IMR-90 (cell line): ENCODE data around the gene PGPEP1. TPM values are rescaled to one million over a fixed set of nuclear protein-coding genes. Genes with fewer than 3 reads are reported as not detected.
A peak's percentile ranks its signal among the peaks of the same experiment; 100 is the strongest.

ENCODE experiments used
- ATAC-seq: fragments of 200-7000 bp; cut with Tn5 transposase; 2 replicates; pipeline ENCODE4 v1.9.1; 2020; ENCODE audit warnings: low read depth, mild to moderate bottlenecking, moderate library complexity
- BruUV-seq: library from RNA; stranded (reverse); fragments of 400-500 nt; replicated peaks from 2 replicates; lab custom pipeline; 2021; lab: Mats Ljungman, UMichigan
- CTCF ChIA-PET: fragments of 300-600 bp; formaldehyde crosslinking; extraction: SDS; loops from one replicate; lab custom pipeline; 2021; ENCODE audit warnings: antibody characterized with exemption; lab: Yijun Ruan, JAX
- POLR2A ChIA-PET: fragments of 300-600 bp; sonication (Branson Sonifier 250); formaldehyde crosslinking; loops from one replicate; lab custom pipeline; 2022; ENCODE audit warnings: antibody characterized with exemption; ENCODE audit not compliant: unreplicated experiment; lab: Charles Lee
- DNase-seq: peaks from one replicate; pipeline ENCODE4 v3.0.0; 2013
- H2AFZ ChIP-seq: replicated peaks from 2 replicates; pipeline ENCODE3; 2013; ENCODE audit warnings: low read length, mild to moderate bottlenecking; ENCODE audit not compliant: poor library complexity
- H2AK5ac ChIP-seq: 2 replicates; pipeline ENCODE4 v1.6.1; 2013; ENCODE audit warnings: low read depth, low read length, inconsistent platforms
- H2AK9ac ChIP-seq: replicated peaks from 2 replicates; pipeline ENCODE3; 2013; ENCODE audit warnings: mild to moderate bottlenecking, low read depth, low read length, moderate library complexity; ENCODE audit not compliant: poor library complexity
- H2BK120ac ChIP-seq: 2 replicates; pipeline ENCODE4 v1.6.1; 2013; ENCODE audit warnings: low read depth, low read length, inconsistent platforms
- H2BK15ac ChIP-seq: 3 replicates; pipeline ENCODE4 v1.6.1; 2013; ENCODE audit warnings: low read depth, low read length, inconsistent platforms
- H2BK20ac ChIP-seq: 2 replicates; pipeline ENCODE4 v1.6.1; 2013; ENCODE audit warnings: low read depth, mild to moderate bottlenecking, inconsistent platforms, low read length, moderate library complexity
- H2BK5ac ChIP-seq: 2 replicates; pipeline ENCODE4 v1.6.1; 2013; ENCODE audit warnings: mild to moderate bottlenecking, low read depth, low read length, inconsistent platforms; ENCODE audit not compliant: poor library complexity, severe bottlenecking
- H3K14ac ChIP-seq: replicated peaks from 2 replicates; pipeline ENCODE4 v1.6.1; 2013; ENCODE audit warnings: low read depth, low read length, inconsistent platforms
- H3K18ac ChIP-seq: 2 replicates; pipeline ENCODE4 v1.6.1; 2013; ENCODE audit warnings: low read depth, low read length, control low read depth
- H3K23ac ChIP-seq: 2 replicates; pipeline ENCODE4 v1.6.1; 2013; ENCODE audit warnings: low read depth, low read length, inconsistent platforms
- H3K27ac ChIP-seq: 2 replicates; pipeline ENCODE4 v1.5.1; 2013; ENCODE audit warnings: mild to moderate bottlenecking, control low read depth, low read length; ENCODE audit not compliant: insufficient read depth
- H3K27me3 ChIP-seq: 2 replicates; pipeline ENCODE4 v1.6.1; 2013; ENCODE audit warnings: low read length; ENCODE audit not compliant: control insufficient read depth, insufficient read depth
- H3K36me3 ChIP-seq: 2 replicates; pipeline ENCODE4 v1.6.1; 2013; ENCODE audit warnings: low read length, mixed read lengths; ENCODE audit not compliant: control insufficient read depth, insufficient read depth
- H3K4ac ChIP-seq: 2 replicates; pipeline ENCODE4 v1.6.1; 2013; ENCODE audit warnings: low read depth, low read length, inconsistent platforms
- H3K4me1 ChIP-seq: 2 replicates; pipeline ENCODE4 v1.6.1; 2013; ENCODE audit warnings: low read length, mixed read lengths; ENCODE audit not compliant: control insufficient read depth, insufficient read depth
- H3K4me2 ChIP-seq: 2 replicates; pipeline ENCODE4 v1.6.1; 2013; ENCODE audit warnings: low read depth, mild to moderate bottlenecking, control low read depth, low read length, moderate library complexity
- H3K4me3 ChIP-seq: 2 replicates; pipeline ENCODE4 v1.5.1; 2013; ENCODE audit warnings: low read depth, mild to moderate bottlenecking, control low read depth, low read length, moderate library complexity; ENCODE audit not compliant: insufficient read depth
- H3K56ac ChIP-seq: 2 replicates; pipeline ENCODE4 v1.6.1; 2013; ENCODE audit warnings: low read length, inconsistent platforms; ENCODE audit not compliant: insufficient read depth; ENCODE audit errors: extremely low read depth
- H3K79me1 ChIP-seq, 2 experiments: 2 replicates each; pipeline ENCODE4 v1.6.1; 2013; ENCODE audit warnings: low read length in 2 of 2, inconsistent platforms in 1 of 2, low read depth in 1 of 2
- H3K9ac ChIP-seq: 2 replicates; pipeline ENCODE4 v1.6.1; 2013; ENCODE audit warnings: low read depth, low read length, control low read depth
- H3K9me1 ChIP-seq: 2 replicates; pipeline ENCODE4 v1.6.1; 2013; ENCODE audit warnings: low read length, inconsistent platforms; ENCODE audit not compliant: insufficient read depth
- H3K9me3 ChIP-seq: 2 replicates; pipeline ENCODE4 v1.6.1; 2013; ENCODE audit warnings: low read length; ENCODE audit not compliant: control insufficient read depth, insufficient read depth
- H4K20me1 ChIP-seq: 2 replicates; pipeline ENCODE4 v1.6.1; 2013; ENCODE audit warnings: low read length, inconsistent platforms; ENCODE audit not compliant: insufficient read depth
- H4K5ac ChIP-seq: 2 replicates; pipeline ENCODE4 v1.6.1; 2013; ENCODE audit warnings: mild to moderate bottlenecking, low read depth, low read length, control low read depth
- H4K8ac ChIP-seq, 2 experiments: 2 replicates each; pipeline ENCODE4 v1.6.1; 2013; ENCODE audit warnings: low read depth in 2 of 2, low read length in 2 of 2, control low read depth in 1 of 2, inconsistent platforms in 1 of 2
- H4K91ac ChIP-seq: 2 replicates; pipeline ENCODE4 v1.6.1; 2013; ENCODE audit warnings: low read depth, low read length, inconsistent platforms; ENCODE audit not compliant: insufficient read depth
- BHLHE40 ChIP-seq: fragments of 150-350 bp; IDR thresholded peaks from 2 replicates; pipeline ENCODE4 v1.6.1; 2016; ENCODE audit warnings: mild to moderate bottlenecking, low read depth, low read length
- CEBPB ChIP-seq: IDR thresholded peaks from 2 replicates; pipeline ENCODE4 v1.6.1; 2012; ENCODE audit warnings: low read depth, low read length, improper control_type of control experiment
- CHD1 ChIP-seq: IDR thresholded peaks from 2 replicates; pipeline ENCODE4 v1.6.1; 2012; ENCODE audit warnings: low read depth, low read length, improper control_type of control experiment
- FOS ChIP-seq: fragments of 150-350 bp; IDR thresholded peaks from 2 replicates; pipeline ENCODE4 v1.6.1; 2016; ENCODE audit warnings: low read depth, low read length
- MAFK ChIP-seq: IDR thresholded peaks from 2 replicates; pipeline ENCODE4 v1.6.1; 2012; ENCODE audit warnings: low read depth, low read length, improper control_type of control experiment
- MAZ ChIP-seq: IDR thresholded peaks from 2 replicates; pipeline ENCODE4 v1.6.1; 2012; ENCODE audit warnings: low read depth, mild to moderate bottlenecking, low read length, improper control_type of control experiment, moderate library complexity, borderline replicate concordance
- MXI1 ChIP-seq: IDR thresholded peaks from 2 replicates; pipeline ENCODE4 v1.6.1; 2012; ENCODE audit warnings: low read depth, mild to moderate bottlenecking, low read length, moderate library complexity, borderline replicate concordance
- NFE2L2 ChIP-seq: fragments of 150-350 bp; IDR thresholded peaks from 2 replicates; pipeline ENCODE4 v1.6.1; 2016; ENCODE audit warnings: low read depth, mild to moderate bottlenecking, low read length
- POLR2A ChIP-seq: IDR thresholded peaks from 2 replicates; pipeline ENCODE4 v1.6.1; 2012; ENCODE audit warnings: mild to moderate bottlenecking, low read depth, low read length
- RAD21 ChIP-seq: IDR thresholded peaks from 2 replicates; pipeline ENCODE4 v1.6.1; 2012; ENCODE audit warnings: low read length, improper control_type of control experiment
- RCOR1 ChIP-seq: IDR thresholded peaks from 2 replicates; pipeline ENCODE4 v1.6.1; 2012; ENCODE audit warnings: mild to moderate bottlenecking, low read length, improper control_type of control experiment; ENCODE audit not compliant: insufficient replicate concordance
- RFX5 ChIP-seq: IDR thresholded peaks from 2 replicates; pipeline ENCODE4 v1.8.0; 2012; ENCODE audit warnings: low read depth, mild to moderate bottlenecking, low read length, moderate library complexity
- SMC3 ChIP-seq: fragments of 150-350 bp; IDR thresholded peaks from 2 replicates; pipeline ENCODE4 v1.6.1; 2016; ENCODE audit warnings: low read depth, mild to moderate bottlenecking, antibody characterized with exemption, low read length, moderate library complexity
- WGBS, 2 experiments: methylation state at CpG; one replicate each; pipeline versions ENCODE4 v1.1.5 to v1.1.7; 2013; ENCODE audit warnings: missing lambda C conversion rate in 2 of 2; ENCODE audit not compliant: insufficient read length in 1 of 2; ENCODE audit errors: extremely low coverage in 2 of 2; 5-methylcytosine and 5-hydroxymethylcytosine counted together
- dilution Hi-C: fragments of 300-500 bp; cut with HindIII; formaldehyde crosslinking; loops from one replicate; pipeline ENCODE4 v1.14.3; 2018; ENCODE audit warnings: low sequenced_read_pairs; ENCODE audit not compliant: unreplicated experiment
- in situ Hi-C: fragments of 300-500 bp; cut with MboI; formaldehyde crosslinking; loops from 3 replicates; pipeline ENCODE4 v1.14.3; 2019; ENCODE audit warnings: low sequenced_read_pairs, inconsistent platforms, mixed read lengths
- intact Hi-C: fragments of 100-400 bp; cut with micrococcal nuclease; formaldehyde crosslinking; loops from 2 replicates; pipeline ENCODE4 v1.10.0; 2022
- polyA plus RNA-seq, 3 experiments: library from polyadenylated mRNA; depleted of rRNA; stranded (reverse); fragments of >200 nt; gene quantifications; 2 replicates each; pipeline ENCODE4 v1.2.3, GENCODE V29; 2012; ENCODE audit warnings: low replicate concordance in 1 of 3
- total RNA-seq: library from RNA; depleted of rRNA; stranded (reverse); fragments of >200 nt; gene quantifications from 2 replicates; pipeline ENCODE4 v1.2.3, GENCODE V29; 2012
- TF ChIP-seq, protein P1 (sequence below): fragments of 150-350 bp; IDR thresholded peaks from 2 replicates; pipeline ENCODE4 v1.6.1; 2017; ENCODE audit warnings: mild to moderate bottlenecking, antibody characterized with exemption, low read length, low read depth
- TF ChIP-seq, protein P2 (sequence below): conservative IDR thresholded peaks from 2 replicates; pipeline ENCODE4 v1.5.1; 2012; ENCODE audit warnings: mild to moderate bottlenecking, low read depth, low read length, improper control_type of control experiment

PGPEP1 gene
- total and polyA plus RNA-seq, 2 of the 4 experiments (the other 2 are of a cell fraction), result 11.8 to 14.3 TPM

DNA sequence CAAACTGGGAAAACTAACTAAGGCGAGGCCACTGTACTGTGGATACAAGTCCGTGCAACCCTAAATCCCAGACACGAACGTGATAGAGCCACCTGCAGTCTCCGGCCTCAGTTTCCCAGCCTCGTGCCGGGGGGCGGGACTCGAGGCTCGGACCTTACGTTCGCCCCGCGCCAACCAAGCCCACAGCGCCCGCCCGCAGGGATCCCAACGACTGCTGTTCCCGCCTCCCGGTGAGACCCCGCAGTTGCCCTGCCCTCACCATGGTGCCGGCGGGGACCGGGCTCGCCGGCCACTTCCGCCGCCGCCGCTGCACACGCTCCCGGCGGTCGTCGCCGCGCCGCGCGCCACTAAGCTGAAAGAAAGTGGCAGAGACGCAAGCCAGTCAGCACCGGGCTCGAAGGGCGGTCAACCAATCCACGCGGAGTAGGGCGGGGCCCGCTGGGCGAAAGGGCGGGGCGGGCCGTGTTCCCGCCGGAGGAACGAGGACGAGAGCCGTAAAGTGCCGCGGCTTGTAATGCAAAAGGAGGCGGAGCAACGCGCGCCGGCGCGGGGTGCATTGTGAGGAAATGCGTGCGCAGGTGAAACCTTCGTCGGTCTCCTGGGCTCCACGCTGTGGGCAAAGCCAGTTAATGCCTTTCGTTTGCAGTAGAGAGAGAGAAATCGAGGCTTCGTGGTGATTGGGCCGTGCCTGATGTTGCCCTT, 17.5 kb upstream of the PGPEP1 start, which contains the start of gene LSM4:
TSS of gene LSM4 (minus strand) at position 318 of the 702 bp plus-strand sequence. CDS start at position 262, 56 bp downstream.
- Histone ChIP-seq H3K79me1 (peaks cover 34 to 49% of the 10 kb centered on the region in 2 experiments), H3K4me1 (peaks cover 5% of the 10 kb centered on the region; the same call in 1 of the 2 replicates), H3K14ac (peak within 1 kb of the TSS; percentile 83), H4K8ac (peak within 1 kb of the TSS; percentile 94 to 96), H2AK9ac (peak within 1 kb of the TSS; percentile 99), H2AFZ (peak within 1 kb of the TSS; percentile 95), H3K4me3 (peak within 1 kb of the TSS; percentile 77), H3K23ac (peak within 1 kb of the TSS; percentile 81; the same call in 1 of the 2 replicates), H3K4me2 (peak within 1 kb of the TSS; percentile 94), H4K20me1 (0 out of 2 replicates have a peak, but pooled peaks cover 3% of the 10 kb centered on the region), H4K5ac (peak within 1 kb of the TSS; percentile 86), H3K18ac (peak within 1 kb of the TSS; percentile 30), H3K27ac (peak within 1 kb of the TSS; percentile 73), H3K9me1 (peaks cover 7% of the 10 kb centered on the region), H3K9me3 (no peaks in the 10 kb centered on the region), H3K4ac (peak within 1 kb of the TSS; percentile 88), H2AK5ac (peak within 1 kb of the TSS; percentile 86), H2BK120ac (peak within 1 kb of the TSS; percentile 46), H3K56ac (peak within 1 kb of the TSS; percentile 74), H2BK20ac (no peak within 1 kb of the TSS), H2BK5ac (peak within 1 kb of the TSS; percentile 72), H3K27me3 (no peaks in the 10 kb centered on the region), H3K9ac (peak within 1 kb of the TSS; percentile 78), H3K36me3 (no peaks in the 10 kb centered on the region), H2BK15ac (peak within 1 kb of the TSS; percentile 26; the same call in 1 of the 3 replicates), H4K91ac (peak within 1 kb of the TSS; percentile 87)
- POLR2A ChIA-PET, result interaction anchor here (0.6 to 2.2 kb wide), 7 partner anchors 14 to 98 kb away, joined by 3 to 25 read pairs (median 3); partner anchors contain the start of gene JUND
- whole genome bisulfite sequencing, 2 experiments, result 0% methylated on average over 45 of the region's 75 CpGs; no CpG with 5 or more reads in 1 of the 2 experiments
- CTCF ChIA-PET, result interaction anchor here (1.4 to 3.7 kb wide), 3 partner anchors 43 to 115 kb away, joined by 4 to 49 read pairs (median 6); partner anchors contain the start of gene JUND
- DNase-seq (peak; percentile 95), ATAC-seq (peak; percentile 98)
- in situ Hi-C loops, result loop anchor here (5.0 to 10.0 kb wide), 2 partner anchors 46 to 128 kb away; partner anchors contain the start of gene MPV17L2
- dilution Hi-C loops, result no loop called here
- BruUV-seq, result no TSS peak
- intact Hi-C loops, result loop anchor here (1.0 to 5.0 kb wide), 3 partner anchors 44 to 121 kb away; partner anchors contain the start of gene RAB3A
- TF ChIP-seq CHD1 (no peak), SMC3 (peak; percentile 58), RFX5 (no peak), FOS (peak; percentile 45; the same call in 1 of the 2 replicates), CEBPB (peak; percentile 49), MXI1 (peak; percentile 86; the same call in 1 of the 2 replicates), BHLHE40 (no peak; the same call in 1 of the 2 replicates), MAFK (no peak), NFE2L2 (0 out of 2 replicates have a peak, but pooled peaks have one; percentile 1), POLR2A (peak; percentile 54; the same call in 1 of the 2 replicates), RAD21 (peak; percentile 48), MAZ (peak; percentile 89; the same call in 1 of the 2 replicates), RCOR1 (no peak)
- TF ChIP-seq, protein P1, sequence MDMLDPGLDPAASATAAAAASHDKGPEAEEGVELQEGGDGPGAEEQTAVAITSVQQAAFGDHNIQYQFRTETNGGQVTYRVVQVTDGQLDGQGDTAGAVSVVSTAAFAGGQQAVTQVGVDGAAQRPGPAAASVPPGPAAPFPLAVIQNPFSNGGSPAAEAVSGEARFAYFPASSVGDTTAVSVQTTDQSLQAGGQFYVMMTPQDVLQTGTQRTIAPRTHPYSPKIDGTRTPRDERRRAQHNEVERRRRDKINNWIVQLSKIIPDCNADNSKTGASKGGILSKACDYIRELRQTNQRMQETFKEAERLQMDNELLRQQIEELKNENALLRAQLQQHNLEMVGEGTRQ, result no peak
- TF ChIP-seq, protein P2, sequence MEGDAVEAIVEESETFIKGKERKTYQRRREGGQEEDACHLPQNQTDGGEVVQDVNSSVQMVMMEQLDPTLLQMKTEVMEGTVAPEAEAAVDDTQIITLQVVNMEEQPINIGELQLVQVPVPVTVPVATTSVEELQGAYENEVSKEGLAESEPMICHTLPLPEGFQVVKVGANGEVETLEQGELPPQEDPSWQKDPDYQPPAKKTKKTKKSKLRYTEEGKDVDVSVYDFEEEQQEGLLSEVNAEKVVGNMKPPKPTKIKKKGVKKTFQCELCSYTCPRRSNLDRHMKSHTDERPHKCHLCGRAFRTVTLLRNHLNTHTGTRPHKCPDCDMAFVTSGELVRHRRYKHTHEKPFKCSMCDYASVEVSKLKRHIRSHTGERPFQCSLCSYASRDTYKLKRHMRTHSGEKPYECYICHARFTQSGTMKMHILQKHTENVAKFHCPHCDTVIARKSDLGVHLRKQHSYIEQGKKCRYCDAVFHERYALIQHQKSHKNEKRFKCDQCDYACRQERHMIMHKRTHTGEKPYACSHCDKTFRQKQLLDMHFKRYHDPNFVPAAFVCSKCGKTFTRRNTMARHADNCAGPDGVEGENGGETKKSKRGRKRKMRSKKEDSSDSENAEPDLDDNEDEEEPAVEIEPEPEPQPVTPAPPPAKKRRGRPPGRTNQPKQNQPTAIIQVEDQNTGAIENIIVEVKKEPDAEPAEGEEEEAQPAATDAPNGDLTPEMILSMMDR, result peak; percentile 44
